HG03457 (cell line): ENCODE data around the gene HS3ST4.

ENCODE experiments used
- ATAC-seq: cut with Tn5 transposase; IDR thresholded peaks from one replicate; pipeline ENCODE4 v1.9.1; 2021; ENCODE audit warnings: moderate number of reproducible peaks; ENCODE audit not compliant: unreplicated experiment

HS3ST4 gene

DNA sequence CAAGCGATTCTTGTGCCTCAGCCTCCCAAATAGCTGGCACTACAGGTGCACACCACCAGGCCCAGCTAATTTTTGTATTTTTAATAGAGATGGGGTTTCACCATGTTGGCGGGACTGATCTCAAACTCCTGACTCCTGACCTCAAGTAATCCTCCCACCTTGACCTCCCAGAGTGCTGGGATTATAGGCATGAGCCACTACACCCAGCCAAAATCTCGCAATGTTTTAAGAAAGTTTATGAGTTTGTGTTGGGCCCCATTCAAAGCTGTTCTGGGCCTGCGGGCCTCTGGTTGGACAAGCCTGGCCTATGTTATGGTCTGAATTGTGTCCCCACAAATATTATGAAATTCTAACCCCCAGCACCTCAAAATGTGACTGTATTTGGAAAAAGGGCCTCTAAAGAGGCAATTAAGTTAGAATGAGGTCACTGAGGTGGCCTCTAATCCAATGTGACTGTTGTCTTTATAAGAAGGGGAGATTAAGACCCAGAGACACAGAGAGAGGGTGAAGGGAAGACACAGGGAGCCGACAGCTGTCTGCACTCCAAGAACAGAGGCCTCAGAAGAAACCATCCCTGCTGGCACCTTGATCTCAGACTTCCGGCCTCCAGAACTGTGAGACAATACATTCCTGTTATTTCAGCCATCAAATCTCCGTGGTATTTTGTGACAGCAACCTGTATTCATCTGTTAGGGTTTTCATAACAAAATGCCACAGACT, 469.9 kb downstream of the HS3ST4 start:
- ATAC-seq = no peak

DNA sequence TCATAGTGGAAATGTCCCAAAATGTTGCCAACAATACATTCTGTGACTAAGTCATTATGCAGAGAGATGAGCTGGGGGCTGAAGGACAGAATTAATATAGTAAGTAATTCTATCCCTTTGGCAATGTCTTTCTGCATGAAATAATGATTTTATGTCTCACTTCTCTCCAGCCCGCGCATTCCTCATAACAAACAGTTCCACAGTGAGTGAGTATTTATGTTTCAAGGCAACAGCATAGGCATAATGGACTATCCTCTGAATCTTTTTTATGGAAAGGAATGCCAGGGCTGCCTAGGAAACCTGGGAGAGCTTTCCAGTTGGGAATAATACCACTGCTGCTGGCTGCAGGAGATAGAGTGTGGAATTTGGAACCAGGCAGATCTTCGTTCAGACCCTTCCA, 477.7 kb downstream of the HS3ST4 start:
- no peak for ATAC-seq

DNA sequence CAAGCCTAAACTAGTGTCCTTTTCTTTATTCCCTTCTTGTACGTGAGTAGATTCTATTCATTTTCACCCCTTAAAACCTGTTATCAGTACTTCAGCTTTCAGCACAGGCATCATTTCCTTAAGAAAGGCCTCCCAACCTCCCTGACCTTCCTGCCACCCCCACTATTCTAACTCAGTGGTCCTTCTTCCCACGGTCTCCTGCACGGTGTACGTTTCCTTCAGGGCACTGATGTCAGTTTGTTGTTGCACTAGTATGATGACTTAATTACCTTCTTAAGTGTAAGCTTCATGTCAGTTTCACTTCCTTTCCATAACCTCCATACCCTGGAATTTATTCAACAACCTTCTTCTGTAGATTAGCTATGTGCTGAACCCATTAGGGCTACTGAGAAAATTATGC, 484.2 kb downstream of the HS3ST4 start:
- ATAC-seq = no peak

DNA sequence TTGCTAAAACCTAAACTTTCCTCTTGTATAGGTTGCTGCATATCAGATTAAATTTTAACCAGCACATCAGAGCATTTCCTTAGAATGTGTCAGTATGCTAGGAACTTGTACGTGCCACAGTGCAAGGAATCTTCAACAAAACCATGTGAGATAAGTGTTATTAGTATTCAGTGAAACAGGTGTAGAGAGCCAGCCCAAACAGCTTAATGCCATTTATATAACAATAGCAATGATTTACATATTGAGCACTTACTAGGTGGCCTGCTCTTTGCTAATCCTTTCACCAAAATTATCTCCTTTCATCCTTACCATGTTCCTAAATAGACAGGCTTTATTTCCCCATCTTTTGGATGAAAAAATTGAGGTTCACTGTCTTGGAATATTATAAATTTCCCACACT, 485.7 kb downstream of the HS3ST4 start:
- no peak for ATAC-seq

DNA sequence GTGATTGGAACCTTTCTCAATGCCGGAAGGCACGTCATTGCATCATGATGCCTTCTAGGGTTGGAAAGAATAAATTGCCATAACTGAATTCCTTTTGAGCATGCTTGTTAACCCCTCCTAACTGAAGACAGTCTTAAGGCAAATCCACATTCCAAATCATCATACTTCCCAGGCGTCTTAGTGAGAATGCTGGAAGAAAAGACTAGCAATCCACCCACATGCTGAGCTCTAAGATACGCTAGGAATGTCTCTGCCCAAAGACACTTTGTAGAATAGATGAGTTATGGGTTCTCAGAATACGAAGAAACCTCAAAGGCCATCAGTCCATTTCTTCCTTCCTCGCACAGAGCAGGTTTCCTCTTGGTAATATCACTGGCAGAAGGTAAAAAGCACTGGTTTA, 486.5 kb downstream of the HS3ST4 start:
- no peak for ATAC-seq

DNA sequence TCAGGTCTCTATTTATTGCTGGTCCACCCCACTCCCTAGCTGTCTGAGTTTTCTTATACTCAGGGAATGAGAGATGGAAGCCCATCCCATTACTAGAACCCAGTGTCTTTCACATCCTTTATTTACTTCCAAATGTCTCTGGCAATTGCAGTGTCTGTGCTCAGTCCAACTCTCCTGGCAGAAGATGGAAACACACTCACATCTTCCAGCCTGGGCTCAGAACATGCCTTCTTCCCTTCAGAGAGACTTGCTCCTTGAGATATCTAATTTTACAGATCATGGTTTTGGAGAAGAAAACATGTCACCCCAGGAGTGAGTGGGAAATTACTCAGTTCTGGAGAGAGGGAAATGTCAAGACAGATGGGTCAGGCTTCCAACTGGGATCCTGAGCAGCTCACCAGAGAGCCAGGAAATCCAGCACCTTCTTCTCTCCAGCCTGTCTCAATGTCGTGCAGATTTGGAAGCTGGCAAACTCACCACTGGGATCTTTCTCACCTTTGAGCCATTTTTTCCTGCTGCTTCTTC, 494.4 kb downstream of the HS3ST4 start:
- no peak for ATAC-seq
